ENCODE results near the gene UBA52. TPM values are rescaled to one million over a fixed set of nuclear protein-coding genes. Genes with fewer than 3 reads are reported as not detected.

The UBA52 gene
- total RNA-seq, 1 experiment from 2014 or later = 1,265 TPM

- Histone ChIP-seq H2BK20ac (ENCODE audit: low read depth, low read length, poor library complexity, severe bottlenecking) (no peak overlapping the region), H4K8ac (replicated peaks; ENCODE audit: insufficient read length, low read depth, low read length) (no peak overlapping the region), H4K91ac (ENCODE audit: insufficient read length, low read depth, low read length) (no peak overlapping the region), H3K4me2 (ENCODE audit: insufficient read depth, insufficient read length, low read length) (no peak overlapping the region), H3K9me3 (ENCODE audit: control insufficient read depth, low read depth, low read length) (no peaks in the 10 kb centered on the region), H3K9ac (ENCODE audit: extremely low read depth, insufficient read length, low read length) (no peak overlapping the region), H3K56ac (ENCODE audit: insufficient read length, low read depth, low read length) (no peak overlapping the region), H2BK12ac (ENCODE audit: insufficient read length, low read depth, low read length) (no peak overlapping the region), H3K18ac (ENCODE audit: insufficient read length, low read depth, low read length) (no peak overlapping the region), H3K79me2 (ENCODE audit: insufficient read depth, low read length) (no peaks in the 10 kb centered on the region), H4K5ac (ENCODE audit: insufficient read length, low read depth, low read length) (no peak overlapping the region), H4K20me1 (ENCODE audit: control insufficient read depth, insufficient read depth, insufficient read length) (no peaks in the 10 kb centered on the region), H3K27ac (ENCODE audit: insufficient read length, low read depth, low read length) (no peak overlapping the region), H2BK120ac (ENCODE audit: low read depth, low read length, poor library complexity, severe bottlenecking) (no peak overlapping the region), H3K14ac (ENCODE audit: insufficient read depth, low read length) (no peak overlapping the region), H3K4me1 (ENCODE audit: insufficient read depth, low read length) (peaks cover 17% of the 10 kb centered on the region), H2AFZ (ENCODE audit: low read length) (no peak overlapping the region), H3K27me3 (ENCODE audit: insufficient read depth, low read length) (peaks cover 81% of the 10 kb centered on the region), H2AK5ac (ENCODE audit: insufficient read length, low read length) (no peak overlapping the region), H2BK15ac (ENCODE audit: low read depth, low read length) (no peak overlapping the region), H3K4ac (ENCODE audit: low read depth, low read length) (no peak overlapping the region), H2BK5ac (ENCODE audit: insufficient read length, low read length) (no peak overlapping the region), H3K23ac (ENCODE audit: insufficient read length, low read depth, low read length) (no peak overlapping the region), H3T11ph (ENCODE audit: low read length) (no peak overlapping the region), H3K79me1 (ENCODE audit: insufficient read depth, low read depth, low read length, poor library complexity, severe bottlenecking) (no peaks in the 10 kb centered on the region), H3K23me2 (ENCODE audit: insufficient read length, low read depth, low read length, poor library complexity, severe bottlenecking) (peaks cover 30% of the 10 kb centered on the region)
- peaks cover 44 to 64% of the 10 kb centered on the region in 2 experiments for H3K4me1 Mint-ChIP-seq
- peaks cover 86% of the 10 kb centered on the region for H3K27me3 Mint-ChIP-seq (ENCODE audit: low read depth)
- TF ChIP-seq CTCF (conservative IDR thresholded peaks at IDR 0.05) = no peak
- no peak for DNase-seq
- H3K27ac Mint-ChIP-seq = no peak overlapping the region
- peak overlapping the region in 1 of 2 experiments; percentile 24; a peak in 4 of 5 replicates for H3K4me3 Mint-ChIP-seq
- WGBS (ENCODE audit: extremely low coverage, insufficient read length, low lambda C conversion rate) = no CpG with 5 or more reads among the region's 9 CpGs
- H3K9me3 Mint-ChIP-seq = peaks cover 0 to 2% of the 10 kb centered on the region in 2 experiments; a peak in 2 of 5 replicates
- H3K36me3 Mint-ChIP-seq (ENCODE audit: insufficient read depth in 1 of 3, low read depth in 3 of 3) = peaks cover 0 to 2% (median 0%) of the 10 kb centered on the region in 3 experiments; a peak in 2 of 7 replicates
Observed at GRCh38 chr19:18608805-18609716, 37.4 kb downstream of the UBA52 start.

Data from H9 (cell line).